GM21576 (cell line): ENCODE measurements around the gene MSH3.
"Not testable (repeated sequence)": the region's sequence is repeated elsewhere in the genome, so short reads cannot be mapped to it uniquely, and the experiment has no call there.

Source experiments
- ATAC-seq: cut with Tn5 transposase; IDR thresholded peaks from one replicate; pipeline ENCODE4 v1.9.1; 2021; ENCODE audit warnings: mild to moderate bottlenecking, moderate library complexity; ENCODE audit not compliant: unreplicated experiment

MSH3 gene

DNA sequence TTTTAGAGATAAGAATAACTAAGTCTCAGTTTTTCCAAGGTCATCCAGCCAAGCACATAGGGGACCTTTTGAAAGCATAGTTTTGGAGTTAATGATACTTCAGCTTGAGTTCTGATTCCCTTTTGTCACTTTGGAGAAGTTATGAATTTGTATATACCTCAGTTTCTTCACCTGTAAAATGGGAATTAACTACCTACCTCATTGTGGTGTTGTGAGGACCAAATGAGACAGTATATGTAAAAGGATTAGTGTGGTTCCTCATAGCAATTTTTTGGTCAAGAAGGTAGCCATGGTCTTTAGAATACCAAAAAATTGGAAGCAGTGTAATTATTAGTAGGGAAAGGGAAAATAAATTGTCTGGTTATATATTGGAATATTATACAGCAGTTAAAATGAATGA, 98.0 kb downstream of the MSH3 start:
- no peak for ATAC-seq

DNA sequence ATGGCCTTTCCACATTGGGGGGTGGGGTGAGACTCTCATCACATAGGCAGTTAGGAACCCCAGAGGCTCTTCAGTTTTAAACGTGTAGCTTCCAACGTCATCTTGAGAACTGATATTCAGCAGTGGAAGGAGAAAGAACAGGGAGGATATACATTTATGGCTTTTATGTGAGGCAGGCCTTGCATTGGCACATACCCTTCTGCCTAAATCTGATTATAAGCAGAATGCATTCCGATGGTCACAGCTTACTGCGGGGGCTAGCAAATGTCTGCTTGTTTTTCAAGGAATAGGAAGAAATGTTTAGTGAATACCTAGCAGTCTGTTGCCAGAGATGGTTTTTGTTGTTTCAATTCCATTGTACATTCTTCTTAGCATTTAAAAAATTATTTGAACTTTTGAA, 99.3 kb downstream of the MSH3 start:
- ATAC-seq: no peak

DNA sequence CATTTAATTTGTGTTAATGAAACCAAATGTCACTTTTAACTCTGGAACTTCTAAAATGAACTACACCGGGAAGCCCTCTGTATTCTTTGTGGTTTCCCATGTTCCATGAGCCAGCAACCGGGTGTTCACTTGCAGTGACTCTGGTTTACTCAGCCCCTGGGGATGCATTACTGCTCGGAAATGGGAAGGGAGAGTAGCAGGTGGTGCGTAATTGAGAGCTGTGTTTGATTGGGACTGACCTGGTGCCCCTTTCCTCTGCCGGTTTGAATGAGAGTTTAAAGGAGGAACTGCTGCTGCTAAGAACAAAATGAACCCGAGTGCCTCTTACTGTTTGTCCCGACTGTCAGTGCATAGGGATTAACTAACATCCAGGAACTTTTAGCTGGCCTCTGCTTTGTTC, 100.4 kb downstream of the MSH3 start:
- ATAC-seq: peak; percentile 50

DNA sequence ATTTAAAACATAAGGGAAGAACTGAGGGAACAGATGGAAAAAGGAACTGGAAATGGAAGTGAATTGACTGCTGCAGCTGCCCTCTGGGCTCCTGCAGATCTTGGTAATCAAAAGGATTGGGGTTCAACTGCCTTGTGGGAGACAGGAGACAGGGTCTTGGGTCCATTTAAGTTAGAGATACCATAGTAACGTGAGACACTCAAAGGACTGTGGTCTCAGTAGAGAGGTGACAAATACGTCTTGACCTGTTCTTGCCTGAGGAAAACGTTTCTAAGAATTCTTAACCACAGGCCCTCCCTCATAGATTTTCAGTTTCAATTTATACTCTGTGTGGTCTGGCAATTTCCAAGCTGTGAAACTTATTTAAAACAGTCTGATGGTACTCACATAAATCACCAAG, 101.2 kb downstream of the MSH3 start:
- ATAC-seq: peak; percentile 99

DNA sequence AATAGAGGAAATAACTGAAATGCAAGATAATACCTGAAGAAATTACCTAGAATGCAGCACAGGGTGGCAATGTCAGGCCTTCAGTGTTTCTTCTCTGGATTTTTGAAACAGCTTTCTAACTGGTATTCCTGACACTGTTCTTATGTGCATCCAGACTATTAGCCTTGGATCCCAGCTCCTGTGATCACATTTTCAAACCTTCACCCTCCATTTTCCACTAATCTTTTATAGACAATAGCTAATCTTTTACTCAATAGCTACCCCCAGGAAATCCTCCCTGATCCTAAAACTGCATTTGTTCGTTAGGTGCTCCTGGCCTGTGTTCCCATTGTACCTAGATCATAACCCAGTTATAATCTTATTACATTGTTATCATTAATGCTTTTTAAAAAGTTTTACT, 101.8 kb downstream of the MSH3 start:
- ATAC-seq: no peak

DNA sequence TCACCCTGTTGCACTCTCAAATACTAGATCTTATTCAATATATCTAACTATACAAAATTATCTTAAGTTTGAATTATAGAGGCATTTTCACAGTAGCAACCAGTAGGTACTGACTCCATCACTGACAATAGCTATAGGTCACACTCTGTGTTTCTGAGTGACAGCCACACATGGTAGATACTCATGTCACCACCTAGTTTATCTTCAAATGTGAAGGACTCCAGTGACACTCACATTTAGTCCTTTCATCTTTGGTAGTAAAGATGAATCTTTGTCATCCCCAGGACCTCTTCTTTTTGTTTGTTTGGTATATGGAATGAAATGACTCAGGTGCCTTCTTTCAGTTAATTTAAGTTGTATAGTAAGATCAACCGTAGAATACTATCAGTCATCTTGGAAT, 102.8 kb downstream of the MSH3 start:
- no peak for ATAC-seq

DNA sequence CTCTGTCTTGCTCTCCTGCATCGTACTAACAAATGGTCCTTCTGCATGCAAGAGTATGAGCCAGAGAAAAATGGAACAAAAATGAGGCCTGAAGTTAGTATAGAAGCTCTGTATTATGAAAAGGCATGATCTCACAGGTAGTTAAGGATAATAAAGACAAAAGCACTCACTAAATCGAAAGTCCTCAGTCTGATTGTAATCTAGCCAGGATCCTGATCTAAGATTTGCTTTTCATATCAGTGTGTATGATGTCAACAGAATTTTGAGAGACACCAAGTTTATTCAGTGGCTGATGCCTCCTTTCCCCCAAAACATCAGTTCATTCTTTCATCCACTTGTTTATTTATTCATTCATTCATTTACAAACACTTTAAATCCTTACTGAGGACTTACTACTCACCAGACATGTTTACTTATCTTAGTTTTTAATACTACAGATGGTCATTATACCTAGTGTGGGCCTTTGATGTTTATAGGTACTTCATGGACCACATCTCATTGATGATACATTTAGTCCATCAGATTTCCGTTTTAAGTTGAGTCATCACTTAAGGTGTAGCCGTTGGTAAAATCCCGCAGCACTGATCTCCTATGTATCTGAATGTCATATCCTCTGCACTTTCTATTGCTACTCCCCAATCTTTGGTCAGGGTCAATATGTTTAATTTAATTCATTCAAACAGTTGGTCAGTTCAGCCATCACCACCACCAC, 105.6 kb downstream of the MSH3 start:
- no peak for ATAC-seq

DNA sequence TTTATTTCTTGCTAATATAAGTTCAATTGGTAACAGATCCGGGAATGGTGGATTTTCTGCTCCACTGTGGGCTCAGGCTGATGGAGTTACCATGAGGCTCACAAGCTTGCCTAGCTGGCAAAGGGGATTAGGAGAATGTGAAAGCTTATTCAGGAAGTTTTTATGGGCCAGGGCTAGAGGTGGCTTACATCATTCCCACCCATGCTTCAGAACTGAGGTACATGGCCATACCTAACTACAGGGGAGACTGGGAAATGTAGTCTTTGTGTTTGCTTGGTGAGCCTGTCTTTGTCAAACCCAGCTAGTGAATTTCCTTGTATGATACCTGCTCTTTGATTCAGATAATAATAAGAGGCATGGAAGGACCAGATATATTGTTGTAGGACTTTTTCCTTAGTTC, 106.2 kb downstream of the MSH3 start:
- ATAC-seq: no peak

DNA sequence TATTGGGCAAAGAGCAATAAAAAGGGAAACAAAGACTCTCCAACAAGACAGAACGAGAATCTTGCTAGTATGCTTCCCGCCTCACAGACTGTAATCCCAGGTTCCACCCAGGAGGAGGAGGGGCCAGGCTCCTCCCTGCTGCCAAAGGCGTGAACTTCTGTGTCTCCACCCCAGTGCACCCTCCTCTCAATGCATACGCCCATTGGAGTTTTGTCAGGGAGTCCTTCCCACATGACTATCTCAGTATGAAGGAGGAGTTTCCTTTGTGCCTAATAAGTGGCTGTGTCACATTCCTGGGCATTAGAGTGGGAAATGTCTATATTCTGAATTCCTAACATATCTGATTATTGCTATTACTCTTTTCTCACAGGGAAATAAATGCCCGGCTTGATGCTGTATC, 106.7 kb downstream of the MSH3 start:
- no peak for ATAC-seq

DNA sequence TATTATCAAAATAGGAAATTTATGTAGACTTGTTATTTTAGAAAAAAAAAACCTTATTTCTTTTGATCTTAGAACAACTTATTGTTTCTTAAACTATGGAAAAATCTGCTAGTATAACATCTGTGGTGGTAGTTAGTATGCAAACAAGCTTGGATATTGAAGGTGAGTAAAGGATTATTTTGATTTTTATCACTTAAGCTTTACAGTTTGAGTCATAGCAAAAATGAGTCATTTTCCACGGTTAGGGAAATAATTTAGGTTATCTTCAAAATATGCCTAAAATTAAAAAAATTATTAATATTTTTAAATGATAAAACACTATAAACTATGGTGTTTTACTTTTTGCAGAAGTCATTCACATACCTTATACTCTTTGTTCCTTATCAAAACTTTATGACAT, 107.5 kb downstream of the MSH3 start:
- ATAC-seq: no peak

DNA sequence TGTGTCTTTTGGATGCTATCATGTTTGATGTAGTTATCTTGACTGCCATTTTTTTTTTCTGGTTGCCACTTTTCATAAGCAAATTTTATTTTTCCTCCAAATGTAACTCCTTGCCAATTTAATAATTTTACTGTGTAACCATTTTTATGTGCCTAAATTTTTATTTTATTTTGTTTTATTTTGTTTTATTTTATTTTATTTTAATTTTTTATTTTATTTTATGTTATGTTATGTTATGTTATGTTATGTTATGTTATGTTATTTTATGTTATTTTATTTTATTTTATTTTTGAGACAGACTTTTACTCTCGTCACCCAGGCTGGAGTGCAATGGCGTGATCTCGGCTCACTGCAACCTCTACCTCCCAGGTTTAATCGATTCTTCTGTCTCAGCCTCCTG, 108.1 kb downstream of the MSH3 start:
- ATAC-seq: no peak

DNA sequence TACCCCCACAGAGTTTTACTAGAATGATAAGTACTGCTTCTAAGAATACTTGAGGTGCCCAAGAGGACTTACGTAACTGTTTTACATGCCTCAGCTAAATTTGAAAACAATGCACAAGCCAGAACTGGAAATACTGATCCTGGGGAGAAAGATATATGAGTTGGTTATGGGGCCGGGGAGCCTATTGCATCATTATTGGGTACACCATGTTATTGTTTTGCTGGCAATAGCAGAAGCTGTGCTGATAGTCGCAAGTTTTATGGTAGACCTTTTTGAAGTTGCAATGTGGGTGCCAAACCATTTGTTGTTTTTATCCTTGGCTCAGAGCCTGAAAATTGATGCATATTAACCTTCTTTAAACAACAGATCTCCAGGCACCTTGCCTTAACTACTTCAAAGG, 108.8 kb downstream of the MSH3 start:
- ATAC-seq: no peak

DNA sequence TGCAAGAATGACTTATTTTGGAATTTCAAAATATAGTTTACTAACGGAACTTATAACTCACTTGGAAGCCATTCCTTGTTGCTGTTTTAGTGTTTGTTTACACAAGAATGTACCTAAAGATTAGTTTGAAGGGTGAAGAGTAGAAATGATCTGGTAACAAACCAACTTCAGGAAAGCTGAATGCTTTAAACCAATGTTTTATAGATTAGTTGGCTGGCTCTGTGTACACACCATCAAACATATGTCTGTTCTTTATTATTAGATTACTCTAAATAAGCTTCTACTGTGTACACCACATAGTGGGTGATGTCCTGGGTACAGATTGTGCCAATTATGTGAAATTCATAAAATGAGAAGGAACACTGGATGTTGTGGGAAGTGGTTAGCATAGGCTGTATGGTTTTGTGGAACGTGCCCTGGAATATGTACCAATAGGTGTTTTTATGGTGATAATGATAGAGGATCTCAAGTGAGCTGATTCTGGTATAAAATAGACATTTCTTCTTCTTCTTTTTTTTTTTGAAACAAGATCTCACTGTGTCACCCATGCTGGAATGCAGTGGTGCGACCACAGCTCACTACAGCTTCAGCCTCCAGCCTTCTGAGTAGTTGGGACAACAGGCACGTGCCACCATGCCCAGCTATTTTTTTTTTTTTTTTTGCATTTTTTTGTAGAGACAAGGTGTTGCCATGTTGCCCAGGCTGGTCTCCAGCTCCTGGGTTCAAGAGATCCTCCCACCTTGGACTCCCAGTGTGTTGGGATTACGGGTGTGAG, 109.6 kb downstream of the MSH3 start:
- no peak for ATAC-seq

DNA sequence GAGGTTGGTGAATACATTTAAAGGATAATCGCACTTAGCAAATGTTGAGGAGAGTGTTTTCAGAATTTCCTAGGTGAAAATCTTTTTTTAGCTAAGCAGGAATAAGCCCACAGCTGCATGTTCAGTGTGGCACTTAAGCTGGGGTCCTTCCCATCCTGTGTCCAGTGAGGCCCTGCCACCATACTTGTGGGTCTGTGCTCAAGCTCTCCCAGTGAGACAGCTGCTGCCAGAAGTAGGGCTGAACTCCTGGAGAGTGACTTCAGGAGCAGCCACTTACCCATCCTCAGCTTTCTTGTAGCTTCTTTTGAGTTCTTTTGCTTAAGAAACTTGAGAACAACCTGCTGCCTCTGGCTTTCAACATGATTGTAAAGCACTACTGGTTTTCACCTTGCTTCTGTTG, 110.3 kb downstream of the MSH3 start:
- no peak for ATAC-seq

DNA sequence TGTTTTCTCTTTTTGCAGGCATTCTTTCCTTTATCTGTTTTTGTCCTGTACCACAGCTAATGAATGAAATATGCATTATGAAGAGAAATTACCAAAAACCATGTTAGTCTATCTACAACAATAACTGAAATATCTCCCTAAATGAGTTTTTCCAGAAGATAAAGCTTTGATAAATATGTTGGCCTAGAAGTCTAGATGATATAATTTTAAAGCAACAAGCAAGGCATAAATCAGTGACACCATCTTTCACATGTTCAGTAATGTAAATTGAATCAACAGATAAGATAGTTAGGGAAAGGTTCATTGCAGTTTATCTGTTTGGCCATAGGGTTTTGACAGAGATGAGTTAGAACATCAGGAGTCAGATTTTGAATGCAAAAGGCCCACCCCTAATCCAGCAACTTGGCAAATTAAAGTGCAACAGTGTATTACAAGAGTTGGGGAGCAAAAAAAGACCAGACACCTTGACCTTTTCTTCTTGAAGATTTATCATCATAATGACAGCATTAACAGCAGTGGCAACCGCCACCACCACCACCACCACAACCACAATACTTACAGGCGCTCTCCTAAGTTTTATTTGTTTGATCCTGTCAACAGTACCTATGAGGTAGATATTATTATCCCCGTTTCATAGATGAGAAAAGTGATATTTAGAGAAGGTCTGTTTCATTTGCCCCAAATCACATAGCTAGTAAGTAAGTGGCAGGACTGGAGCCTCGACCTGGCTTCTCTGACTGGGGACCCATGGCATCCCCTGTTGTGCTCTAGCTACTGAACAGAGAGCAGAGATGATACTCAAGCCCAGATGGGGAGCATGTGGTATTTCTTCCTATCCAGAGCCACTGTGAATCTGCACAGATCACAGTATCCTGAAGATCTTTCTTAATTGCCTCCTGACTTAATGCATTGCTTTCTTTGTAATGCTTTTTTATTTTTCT, 123.2 kb downstream of the MSH3 start:
- ATAC-seq: no peak

DNA sequence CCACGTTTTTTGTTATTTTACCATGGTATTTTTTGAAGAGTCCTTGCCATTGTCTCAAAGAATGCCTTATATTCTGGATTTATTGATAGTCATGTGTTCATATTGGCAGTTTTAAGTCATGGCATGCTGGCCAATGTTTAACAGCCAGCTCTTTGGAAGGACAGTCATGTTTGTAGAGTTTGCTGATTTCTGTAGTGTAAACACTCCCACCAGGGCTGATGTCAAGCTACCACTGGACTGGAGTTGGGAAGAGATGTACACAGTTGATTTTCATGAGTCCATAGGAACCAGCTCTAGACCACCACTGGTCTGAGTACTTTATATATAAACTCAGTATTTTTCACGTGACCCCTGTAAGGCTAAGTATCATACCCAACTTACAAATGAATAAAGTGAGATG, 125.6 kb downstream of the MSH3 start:
- no peak for ATAC-seq

DNA sequence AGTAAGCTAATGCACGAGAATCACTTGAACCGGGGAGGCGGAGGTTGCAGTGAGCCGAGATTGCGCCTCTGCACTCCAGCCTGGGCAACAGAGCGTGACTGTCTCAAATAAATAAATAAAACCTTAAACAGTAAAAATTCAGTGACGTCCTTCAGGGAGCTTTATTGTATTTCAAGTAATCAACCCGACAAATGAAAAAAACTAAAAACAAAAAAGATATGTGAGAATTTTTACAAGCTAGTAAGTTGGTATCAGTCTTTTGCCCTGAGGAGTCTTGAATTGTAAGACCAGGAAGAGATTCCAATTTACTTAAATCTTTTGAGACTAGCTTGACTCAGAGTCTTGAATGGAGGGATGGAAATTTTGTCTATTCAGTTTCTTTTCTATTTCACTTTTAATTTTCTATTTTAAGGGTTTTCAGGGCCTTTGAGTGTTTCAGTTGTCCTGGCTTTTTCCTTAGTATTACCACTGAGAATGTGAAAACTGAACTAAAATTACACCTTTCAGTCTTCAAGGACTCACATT, 126.4 kb downstream of the MSH3 start:
- no peak for ATAC-seq

DNA sequence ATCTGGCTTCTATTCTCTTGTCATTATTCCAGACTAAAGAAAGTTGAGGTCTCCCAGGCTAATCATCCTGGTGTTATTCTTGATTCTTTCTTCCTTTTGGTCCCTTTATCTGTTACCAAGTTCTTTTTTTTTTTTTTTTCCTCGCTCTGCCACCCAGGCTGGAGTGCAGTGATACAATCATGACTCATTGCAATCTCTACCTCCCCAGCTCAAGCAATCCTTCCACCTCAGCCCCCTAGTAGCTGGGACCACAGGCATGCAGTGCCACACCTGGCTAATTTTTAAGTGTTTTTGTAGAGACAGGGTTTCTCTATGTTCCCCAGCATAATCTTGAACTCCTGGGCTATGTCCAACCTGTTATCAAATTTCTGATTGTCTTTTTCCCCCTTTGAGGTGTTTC, 126.9 kb downstream of the MSH3 start:
- ATAC-seq: no peak

DNA sequence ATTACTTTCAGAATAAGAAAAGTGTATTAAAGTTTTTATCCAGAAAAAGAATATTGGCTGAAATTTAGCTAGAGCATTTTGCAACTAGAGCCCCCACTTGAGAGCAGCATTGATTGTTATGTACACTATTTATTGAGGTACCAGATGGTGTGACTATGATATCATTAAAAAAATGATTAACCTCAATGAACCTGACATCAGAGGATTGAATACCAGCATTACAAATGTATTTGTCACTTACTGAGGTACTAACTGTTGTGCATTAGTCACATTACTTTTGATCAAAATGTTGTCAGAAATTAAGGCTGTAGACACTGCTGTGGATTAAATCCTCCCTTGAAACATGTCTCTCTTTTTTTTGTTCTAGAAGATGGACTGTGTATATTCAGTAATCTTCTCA, 128.2 kb downstream of the MSH3 start:
- no peak for ATAC-seq

DNA sequence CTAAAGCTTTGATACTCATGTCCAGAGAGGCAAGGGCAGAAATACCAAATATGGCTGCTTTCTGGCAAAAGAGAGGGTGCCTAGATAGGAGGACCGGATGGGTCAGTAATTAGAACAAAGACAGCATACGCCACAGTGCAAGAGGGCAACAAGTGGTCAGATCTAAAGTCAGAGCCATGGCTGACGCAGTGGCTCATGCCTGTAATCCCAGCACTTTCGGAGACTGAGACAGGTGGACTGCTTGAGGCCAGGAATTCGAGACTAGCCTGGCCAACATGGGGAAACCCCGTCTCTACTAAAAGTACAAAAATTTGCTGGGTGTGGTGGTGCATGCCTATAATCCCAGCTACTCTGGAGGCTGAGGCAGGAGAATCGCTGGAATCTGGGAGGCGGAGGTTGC, 129.3 kb downstream of the MSH3 start:
- ATAC-seq: not testable (repeated sequence)

DNA sequence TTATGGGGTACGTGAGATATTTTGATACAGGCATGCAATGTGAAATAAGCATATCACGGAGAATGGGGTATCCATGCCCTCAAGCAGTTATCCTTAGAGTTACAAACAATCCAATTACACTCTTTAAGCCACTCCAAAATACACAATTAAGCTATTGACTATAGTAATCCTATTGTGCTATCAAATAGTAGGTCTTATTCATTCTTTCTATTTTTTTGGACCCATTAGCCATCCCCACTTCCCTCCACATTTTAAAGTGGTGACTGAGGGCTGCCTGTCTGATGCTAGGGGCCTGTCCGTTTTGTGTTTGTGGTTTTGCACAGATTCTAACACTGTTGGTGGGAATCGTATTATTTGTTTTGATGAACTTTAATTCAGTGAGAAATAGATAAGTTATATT, 130.0 kb downstream of the MSH3 start:
- no peak for ATAC-seq
